GM21447 (cell line): ENCODE results near the gene CHD6.

Source experiments
- ATAC-seq: cut with Tn5 transposase; IDR thresholded peaks from one replicate; pipeline ENCODE4 v1.9.1; 2021; ENCODE audit not compliant: unreplicated experiment

CHD6 gene

GRCh38 chr20:41395667-41396664 lies 222.2 kb downstream of the CHD6 start:
- ATAC-seq = no peak

DNA sequence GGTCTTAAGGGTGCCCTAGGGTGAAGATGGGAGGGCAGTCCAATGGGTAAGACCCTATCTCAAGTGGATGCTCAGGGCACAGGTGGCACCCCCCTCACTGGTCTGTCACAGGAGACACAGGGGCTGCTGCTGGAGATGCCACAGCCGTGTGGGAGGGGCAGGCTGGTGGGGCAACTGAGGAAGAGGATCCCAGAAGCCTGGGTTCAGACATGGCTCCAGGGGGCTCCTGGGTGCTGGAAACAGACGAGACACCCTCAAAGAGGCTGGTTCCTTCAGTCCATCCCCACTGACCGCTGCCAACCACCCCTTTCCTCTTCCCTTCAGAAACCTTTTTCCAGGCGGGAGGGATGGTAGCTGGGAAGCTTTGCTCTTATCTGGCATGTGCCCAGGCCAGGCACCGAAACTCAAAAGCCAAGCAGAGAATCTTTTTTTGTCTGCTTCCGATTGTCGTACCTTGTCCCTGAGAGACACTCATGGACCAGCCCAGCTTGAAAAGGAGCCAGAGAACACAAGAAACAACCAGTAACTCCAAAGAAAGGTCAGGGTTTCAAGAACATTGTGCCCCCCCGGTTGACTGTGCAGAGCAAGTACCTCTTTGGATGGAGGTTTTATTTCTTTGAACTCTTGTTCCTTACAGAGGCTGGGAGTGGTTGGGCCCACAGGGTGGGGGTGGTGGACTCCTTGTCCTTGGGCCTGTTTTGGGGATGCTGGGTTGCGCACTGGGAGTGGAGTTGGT lies 223.1 kb downstream of the CHD6 start:
- ATAC-seq = no peak

DNA sequence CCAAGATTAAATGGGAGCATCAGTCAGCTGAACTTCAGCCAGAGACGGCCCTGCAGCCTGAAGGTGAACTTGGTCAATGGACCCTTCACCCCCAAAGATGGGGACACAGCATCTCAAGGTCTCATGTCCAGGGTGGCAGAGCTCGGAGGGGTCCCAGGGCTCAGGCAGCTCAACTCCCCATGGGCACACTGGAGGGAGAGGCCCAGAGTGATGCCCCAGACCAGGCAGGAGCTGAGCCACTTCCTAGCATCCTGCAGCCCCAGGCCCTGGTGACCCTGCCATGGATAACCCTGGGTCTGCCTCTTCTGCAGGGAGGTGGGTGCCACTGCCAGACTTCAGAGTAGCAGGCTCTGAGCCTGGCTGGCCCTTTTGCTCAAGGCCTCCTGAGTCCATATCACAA lies 224.1 kb downstream of the CHD6 start:
- ATAC-seq = no peak

DNA sequence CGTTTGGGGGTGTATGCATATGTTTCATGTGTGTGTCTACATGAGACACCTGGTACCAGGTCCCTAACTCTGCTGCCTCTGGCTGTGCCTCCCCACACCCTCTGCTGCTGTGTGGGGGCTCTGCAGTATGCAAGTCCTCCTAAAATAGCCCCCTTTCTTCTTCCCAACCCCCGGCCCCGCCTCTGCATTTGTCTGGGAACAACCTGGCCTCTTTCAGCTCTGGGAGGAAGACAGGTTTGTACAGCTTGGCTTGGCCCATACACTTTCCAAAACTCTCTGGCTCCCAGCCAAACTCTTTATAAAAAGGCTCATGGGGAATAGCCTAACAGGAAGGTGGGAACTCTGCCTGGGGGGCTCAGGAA lies 224.5 kb downstream of the CHD6 start:
- no peak for ATAC-seq

DNA sequence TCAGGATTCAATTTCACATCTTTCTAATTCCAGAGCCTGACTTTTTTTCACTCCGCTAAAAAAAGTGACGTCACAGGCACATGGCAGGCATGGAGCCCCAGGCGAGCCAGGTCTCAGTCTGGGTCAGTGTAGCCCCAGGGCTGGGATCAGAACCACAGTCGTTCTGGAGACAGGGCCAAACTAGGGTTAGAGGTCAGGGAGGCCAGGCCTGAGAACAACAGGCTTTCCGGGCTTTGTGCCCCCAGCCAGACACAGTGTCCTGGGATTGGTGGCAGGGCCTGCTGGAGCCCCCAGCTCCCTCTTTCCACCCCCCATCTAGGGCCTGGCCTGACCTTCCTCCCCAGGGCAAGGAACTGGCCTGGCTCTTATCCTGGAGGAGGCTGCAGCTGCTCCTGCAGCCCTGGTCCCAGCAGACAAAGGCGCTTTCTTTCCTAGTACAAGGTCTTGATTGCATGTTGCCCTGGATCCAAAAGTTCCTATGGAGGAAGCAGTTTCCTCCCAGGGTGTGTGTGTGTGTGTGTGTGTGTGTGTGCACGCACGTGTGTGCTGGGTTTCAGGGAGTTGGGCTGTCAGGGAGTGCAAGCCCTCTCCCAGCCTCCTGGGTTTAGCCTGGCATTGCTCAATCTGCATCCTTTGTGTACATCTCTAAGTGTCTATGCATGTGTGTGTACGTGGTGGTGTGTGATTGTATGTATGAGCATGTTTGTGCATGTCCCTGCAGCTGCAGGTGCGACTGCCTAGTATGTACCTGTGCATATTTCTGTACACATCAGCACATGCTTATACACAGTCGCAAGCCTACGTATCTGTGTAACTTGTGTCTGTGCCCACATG lies 225.1 kb downstream of the CHD6 start:
- no peak for ATAC-seq

GRCh38 chr20:41392295-41392694 lies 225.9 kb downstream of the CHD6 start:
- no peak for ATAC-seq

DNA sequence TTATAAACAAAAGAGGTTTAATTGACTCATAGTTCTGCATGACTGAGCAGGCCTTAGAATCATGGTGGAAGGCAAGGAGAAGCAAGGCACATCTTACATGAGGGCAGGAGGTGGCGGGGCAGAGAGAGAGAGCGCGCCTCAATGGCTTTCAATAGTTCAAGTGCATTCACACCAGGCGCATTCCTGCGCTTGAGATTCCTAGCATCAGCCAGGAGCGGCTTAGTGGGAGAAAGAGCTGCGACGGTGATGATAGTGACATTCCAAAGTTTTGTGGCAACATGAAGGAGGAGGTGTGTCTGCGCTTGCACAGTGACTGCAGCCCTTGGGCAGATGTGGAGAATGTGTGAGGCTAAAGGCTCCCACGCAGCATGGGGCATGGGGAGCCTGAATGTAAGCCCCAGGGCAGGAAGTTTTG lies 226.6 kb downstream of the CHD6 start:
- ATAC-seq = no peak

DNA sequence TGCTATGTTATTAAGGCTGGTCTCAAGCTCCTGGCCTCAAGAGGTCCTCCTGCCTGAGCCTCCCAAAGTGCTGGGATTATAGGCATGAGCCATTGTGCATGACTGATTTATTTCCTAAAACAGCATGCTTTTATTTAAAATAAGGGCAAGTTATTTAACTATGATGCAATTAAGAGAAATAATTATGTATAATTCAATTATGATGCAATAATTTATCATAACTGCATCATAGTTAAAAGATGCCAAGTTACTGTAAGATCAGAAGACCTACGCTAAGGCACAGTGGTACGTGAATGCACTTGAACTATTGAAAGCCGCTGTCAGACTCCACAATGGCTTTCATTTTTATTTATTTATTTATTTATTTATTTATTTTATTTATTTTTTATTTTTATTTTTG lies 227.3 kb downstream of the CHD6 start:
- ATAC-seq = no peak

GRCh38 chr20:41387444-41387851 lies 230.7 kb downstream of the CHD6 start:
- ATAC-seq = no peak

DNA sequence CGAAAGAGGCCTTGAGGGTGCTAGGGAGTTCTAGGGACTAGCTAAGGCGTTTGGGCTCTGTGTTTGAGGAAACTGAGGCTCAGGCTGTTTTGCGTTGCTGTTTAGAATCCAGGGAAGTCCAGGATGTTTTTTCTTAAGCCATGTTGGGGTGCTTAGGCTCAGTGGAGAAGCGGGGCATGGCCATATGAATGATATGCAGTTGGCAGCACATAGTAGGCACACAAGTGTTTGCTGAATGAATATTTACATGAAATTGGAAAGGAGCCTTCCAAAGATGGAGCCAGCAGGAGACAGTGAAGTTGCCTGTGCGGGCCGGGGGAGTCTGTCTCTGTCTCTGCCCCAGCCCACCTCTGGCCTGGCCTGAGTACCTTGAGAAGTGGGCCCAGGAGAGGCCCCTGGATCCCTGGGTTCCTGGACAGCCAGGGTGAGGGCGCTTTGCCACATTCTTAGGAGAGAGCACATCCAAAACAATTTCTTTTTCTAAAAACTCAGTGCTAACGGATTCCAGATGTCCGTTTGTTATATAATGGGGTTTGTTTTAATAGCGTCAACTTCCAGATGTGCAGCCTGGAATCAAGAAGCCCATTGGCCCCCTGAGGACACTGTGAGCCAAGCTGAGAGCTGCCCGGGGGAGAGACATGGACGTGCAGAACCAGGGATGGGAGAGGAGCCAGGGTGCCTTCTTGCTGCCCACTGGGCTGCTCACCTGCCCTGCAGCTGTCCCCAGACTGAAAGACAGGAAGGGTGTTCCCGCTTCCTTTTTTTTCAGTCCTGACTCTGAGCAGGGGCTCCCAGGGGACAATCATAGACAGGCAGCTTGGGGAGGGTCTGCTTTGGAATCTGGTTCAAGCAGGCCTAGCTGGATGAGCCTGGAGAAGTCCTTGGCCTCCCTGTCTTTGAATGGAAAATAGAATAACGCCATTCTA lies 231.4 kb downstream of the CHD6 start:
- ATAC-seq = no peak

- no peak for ATAC-seq
Measured at GRCh38 chr20:41382791-41383305, 235.3 kb downstream of the CHD6 start.

- no peak for ATAC-seq
Measured at GRCh38 chr20:41380551-41381193, 237.5 kb downstream of the CHD6 start.

DNA sequence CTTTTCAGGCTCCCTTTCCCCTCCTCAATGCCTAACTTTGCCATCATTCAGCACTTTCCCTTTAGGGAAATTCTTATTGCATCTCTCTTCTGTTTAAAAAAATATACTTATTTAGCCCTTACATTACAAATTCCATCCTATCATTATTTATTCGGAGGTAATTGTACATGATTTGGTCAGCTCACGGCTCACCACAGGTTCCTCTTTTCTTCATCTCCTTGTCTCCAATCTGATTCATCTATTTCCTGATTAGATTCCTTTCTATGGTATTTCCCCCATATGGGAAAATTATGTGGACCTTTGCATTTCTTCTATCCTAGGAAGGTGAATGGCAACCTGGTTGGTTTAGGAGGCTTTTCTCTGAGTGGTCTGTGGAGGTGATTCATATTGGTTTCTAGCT lies 238.6 kb downstream of the CHD6 start:
- no peak for ATAC-seq

- no peak for ATAC-seq
Measured at GRCh38 chr20:41377275-41377674, 240.9 kb downstream of the CHD6 start.

GRCh38 chr20:41376349-41376748 lies 241.8 kb downstream of the CHD6 start:
- ATAC-seq = no peak

- no peak for ATAC-seq
Measured at GRCh38 chr20:41375846-41376245, 242.3 kb downstream of the CHD6 start.

- no peak for ATAC-seq
Measured at GRCh38 chr20:41373931-41374920, 244.0 kb downstream of the CHD6 start.

- no peak for ATAC-seq
Measured at GRCh38 chr20:41373251-41373783, 244.9 kb downstream of the CHD6 start.
